ENCODE data around the gene POMC.

- TF ChIP-seq CEBPB (IDR thresholded peaks at IDR 0.05; ENCODE audit: low read depth, low read length) (no peak), CTCF (conservative IDR thresholded peaks at IDR 0.05; ENCODE audit: low read depth, low read length) (no peak), RCOR1 (IDR thresholded peaks at IDR 0.05; ENCODE audit: insufficient replicate concordance, low read length) (no peak), RFX5 (IDR thresholded peaks at IDR 0.05; ENCODE audit: low read depth, low read length) (no peak), ELK1 (IDR thresholded peaks at IDR 0.05; ENCODE audit: borderline replicate concordance, low read depth, low read length) (no peak), BHLHE40 (IDR thresholded peaks at IDR 0.05; ENCODE audit: low read depth, low read length) (no peak), POLR2A (IDR thresholded peaks at IDR 0.05; ENCODE audit: low read depth, low read length) (no peak), MAFK (IDR thresholded peaks at IDR 0.05; ENCODE audit: low read depth, low read length) (no peak), SMC3 (IDR thresholded peaks at IDR 0.05; ENCODE audit: low read depth, low read length) (no peak), MXI1 (IDR thresholded peaks at IDR 0.05; ENCODE audit: borderline replicate concordance, low read depth, low read length) (no peak), MAZ (IDR thresholded peaks at IDR 0.05; ENCODE audit: borderline replicate concordance, low read depth, low read length) (no peak), RAD21 (IDR thresholded peaks at IDR 0.05; ENCODE audit: low read length) (no peak), NFE2L2 (IDR thresholded peaks at IDR 0.05; ENCODE audit: low read depth, low read length) (no peak)
These were observed 27.3 kb downstream of the POMC start for GRCh38 chr2:25141120-25141519.
